HG03175 (cell line): ENCODE results near the gene ZP1.
A peak's percentile ranks its signal among the peaks of the same experiment; 100 is the strongest.
"Not testable (repeated sequence)": the region's sequence is repeated elsewhere in the genome, so short reads cannot be mapped to it uniquely, and the experiment has no call there.

Source experiments
- ATAC-seq: cut with Tn5 transposase; IDR thresholded peaks from one replicate; pipeline ENCODE4 v1.9.1; 2021; ENCODE audit warnings: mild to moderate bottlenecking, moderate library complexity; ENCODE audit not compliant: unreplicated experiment

Gene ZP1

DNA sequence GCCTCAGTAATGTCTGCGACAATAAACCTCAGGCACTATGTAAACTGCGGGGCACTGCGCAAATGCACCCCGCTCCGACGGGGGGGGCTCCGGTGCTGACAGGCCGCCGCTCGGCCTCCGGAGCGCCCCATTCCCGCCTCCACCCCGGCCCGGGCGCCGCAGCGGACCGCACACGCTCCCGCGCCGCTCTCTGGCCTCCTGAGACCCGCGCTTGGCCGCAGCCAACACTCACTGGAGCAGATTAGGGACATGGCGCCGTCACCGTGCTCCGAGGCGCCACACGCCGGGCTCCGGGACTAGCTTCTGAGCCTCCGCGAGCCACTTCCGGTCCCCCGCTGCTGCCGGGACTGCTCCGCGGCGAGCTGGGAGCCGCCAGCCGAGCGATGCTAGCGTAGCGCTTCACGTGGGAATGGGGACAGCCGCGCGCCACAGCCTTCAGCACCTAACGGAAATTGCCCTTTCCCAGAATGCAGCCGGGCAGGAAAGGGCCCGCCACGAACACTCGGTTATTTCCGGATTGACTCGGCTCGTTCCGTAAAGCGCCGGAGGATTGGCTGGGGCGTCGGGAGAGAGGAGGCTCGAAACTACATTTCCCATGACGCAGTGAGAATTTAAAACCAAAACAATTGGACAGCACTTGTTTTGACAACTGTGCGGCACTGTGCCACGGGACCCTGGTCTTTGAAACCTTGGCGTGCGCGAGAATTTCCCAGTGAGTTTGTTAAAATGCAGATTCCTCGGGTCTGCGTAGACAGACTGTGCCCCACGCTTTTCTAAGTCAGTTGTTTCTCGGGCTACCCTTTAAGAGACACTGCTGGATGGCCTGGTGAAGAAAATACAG is 39.0 kb downstream of the ZP1 start, which contains the start of gene PRPF19:
Gene PRPF19 (minus strand): TSS at position 454 of the 841 bp plus-strand sequence. CDS start 203 bp downstream, at position 251.
- ATAC-seq = peak; percentile 68

DNA sequence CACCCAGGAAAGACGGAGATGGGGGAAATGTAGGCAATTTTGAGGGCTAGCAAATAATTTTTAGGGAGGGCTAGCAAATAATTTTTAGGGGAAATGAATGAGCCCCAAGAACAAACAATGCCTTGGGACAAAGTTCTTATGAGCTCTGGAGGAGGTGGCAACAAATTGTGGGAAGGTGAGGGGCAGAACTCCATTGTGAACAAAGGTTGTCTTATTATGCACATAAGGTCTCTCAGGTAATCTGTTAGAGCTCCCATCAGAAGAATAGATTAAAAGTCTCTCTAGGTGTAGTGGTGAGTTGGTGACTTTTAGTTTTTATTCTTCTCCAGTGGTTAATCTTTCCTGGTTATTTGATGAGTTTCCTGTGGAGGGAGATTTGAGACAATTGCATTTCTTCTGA is 41.5 kb downstream of the ZP1 start:
- no peak for ATAC-seq

DNA sequence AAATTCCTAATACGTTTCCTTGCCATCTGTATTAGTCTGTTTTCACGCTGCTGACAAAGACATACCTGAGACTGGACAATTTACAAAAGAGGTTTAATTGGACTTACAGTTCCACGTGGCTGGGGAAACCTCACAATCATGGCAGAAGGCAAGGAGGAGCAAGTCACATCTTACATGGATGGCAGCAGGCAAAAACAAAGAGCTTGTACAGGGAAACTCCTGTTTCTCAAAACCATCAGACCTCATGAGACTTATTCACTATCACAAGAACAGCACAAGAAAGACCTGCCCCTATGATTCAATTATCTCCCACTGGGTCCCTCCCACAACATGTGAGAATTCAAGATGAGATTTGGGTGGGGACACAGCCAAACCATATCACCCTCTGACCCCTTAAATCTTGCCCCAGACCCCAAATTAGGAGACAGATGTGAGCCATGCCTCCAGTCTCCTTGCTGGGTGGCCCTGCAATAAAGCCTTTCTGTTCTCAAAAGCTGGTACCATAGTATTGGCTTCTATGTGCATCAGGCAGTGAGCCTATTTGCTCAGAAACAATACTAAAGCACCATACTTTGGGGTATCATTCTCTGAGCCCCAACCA is 42.4 kb downstream of the ZP1 start:
- ATAC-seq = not testable (repeated sequence)

DNA sequence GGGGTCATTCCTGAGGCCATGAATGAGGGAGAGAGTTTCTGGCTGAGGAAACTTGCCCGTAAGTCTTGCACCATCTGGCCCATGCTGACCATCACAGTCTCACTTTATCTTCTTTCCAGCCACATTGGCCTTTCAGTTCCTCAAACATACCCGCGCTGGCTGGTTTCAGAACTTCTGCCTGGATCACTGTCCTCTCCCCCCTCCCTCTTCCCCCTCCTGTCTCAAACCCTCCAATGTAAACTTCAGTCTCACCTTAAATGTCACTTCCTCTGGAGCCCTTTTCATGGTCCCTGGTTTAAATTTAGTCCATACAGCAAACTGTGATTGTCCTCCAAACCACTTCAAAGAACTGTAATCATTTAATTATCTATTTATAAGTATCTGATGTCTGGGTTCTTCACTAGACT is 42.9 kb downstream of the ZP1 start:
- peak; percentile 39 for ATAC-seq

DNA sequence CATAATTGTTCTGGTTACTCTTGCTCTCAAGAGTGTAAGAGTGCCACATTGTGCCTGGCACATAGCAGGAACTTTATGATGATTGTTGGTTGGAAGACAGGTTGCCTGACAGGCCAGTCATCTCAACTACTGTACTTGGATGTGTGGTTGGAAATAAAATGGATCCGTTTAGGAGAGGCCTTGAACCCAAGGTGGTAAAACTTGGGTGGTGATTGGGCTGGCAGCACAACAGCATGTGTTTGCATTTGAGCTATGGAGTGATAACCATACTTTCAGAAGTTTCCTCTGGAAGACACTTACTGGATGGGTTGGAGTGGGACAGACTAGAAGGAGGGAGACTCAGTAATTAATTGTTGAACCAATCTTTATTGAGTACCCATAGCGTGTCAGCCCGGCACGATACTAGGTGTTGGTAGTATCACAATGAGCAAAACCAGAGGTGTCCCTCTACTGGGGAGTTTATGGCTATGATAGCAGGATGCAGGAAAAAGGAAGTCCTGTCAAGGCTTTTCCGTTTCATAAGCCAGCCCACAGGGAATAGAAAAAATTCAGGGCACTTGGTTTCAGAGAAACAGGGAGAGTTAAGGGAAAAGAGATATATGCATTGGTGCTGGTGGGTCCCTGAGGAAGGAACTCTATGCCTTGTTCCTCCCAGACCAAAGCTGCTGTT is 43.5 kb downstream of the ZP1 start:
- ATAC-seq = no peak

DNA sequence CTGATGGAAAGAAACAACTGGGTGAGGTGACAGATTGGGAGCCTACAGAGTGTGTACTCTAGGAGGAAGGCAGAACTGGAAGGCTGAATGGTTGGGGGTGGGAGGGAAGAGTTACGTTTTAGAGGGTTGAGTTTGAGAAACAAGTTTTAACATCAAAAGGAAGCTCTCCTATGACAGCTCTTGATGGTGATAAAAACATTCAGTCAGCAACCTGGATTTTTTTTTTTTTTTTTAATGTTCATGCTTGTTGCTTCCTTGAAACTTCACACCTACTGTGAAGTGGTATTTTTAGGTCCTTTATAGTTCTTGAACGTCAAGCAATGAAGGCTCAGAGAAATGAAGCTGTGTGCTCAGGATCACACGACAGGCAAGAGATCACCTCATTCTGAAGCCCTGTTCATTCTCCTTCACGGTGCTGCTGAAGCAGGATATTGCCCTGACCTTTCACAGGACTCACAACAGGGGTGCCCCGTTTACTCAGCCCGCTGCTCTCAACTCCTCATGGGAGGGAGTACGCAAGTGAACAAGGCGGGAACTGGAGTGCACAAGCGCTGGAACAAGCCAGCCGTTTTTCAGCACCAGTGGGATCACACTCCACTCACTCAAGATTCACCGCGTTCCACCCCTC is 45.0 kb downstream of the ZP1 start:
- no peak for ATAC-seq

DNA sequence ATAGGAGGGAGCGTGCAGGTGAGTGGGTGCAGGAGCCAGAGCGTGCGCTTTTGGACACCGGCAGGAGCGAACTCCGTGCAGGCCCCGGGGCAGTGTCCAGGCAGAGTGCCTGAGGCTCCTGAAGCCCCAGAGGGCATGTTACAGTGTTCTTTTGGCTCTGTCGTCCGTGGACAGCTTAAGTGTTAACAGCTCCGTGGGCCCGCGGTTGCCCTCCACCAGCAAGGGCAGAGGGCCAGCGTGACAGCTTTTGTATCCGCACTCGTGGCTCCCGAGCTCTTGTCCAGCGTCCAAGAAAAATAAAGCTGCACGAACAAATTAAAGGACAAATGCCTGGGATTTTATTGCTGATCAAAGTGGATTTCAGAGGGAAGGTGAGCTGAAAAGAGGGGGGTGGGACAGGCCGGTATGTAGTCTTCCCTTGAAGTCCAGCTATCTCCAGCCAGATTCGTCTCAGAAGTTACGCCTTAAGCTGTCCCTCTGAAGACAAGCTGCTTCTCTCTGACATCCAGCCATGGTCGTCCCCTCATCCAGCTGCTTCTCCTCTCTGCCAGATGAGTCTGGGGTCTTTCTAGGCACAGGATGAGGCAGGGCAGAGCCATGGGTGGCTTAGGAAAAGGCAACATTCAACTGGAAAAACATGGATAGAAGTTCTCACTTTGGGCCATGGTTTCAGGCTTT is 45.6 kb downstream of the ZP1 start:
- no peak for ATAC-seq

DNA sequence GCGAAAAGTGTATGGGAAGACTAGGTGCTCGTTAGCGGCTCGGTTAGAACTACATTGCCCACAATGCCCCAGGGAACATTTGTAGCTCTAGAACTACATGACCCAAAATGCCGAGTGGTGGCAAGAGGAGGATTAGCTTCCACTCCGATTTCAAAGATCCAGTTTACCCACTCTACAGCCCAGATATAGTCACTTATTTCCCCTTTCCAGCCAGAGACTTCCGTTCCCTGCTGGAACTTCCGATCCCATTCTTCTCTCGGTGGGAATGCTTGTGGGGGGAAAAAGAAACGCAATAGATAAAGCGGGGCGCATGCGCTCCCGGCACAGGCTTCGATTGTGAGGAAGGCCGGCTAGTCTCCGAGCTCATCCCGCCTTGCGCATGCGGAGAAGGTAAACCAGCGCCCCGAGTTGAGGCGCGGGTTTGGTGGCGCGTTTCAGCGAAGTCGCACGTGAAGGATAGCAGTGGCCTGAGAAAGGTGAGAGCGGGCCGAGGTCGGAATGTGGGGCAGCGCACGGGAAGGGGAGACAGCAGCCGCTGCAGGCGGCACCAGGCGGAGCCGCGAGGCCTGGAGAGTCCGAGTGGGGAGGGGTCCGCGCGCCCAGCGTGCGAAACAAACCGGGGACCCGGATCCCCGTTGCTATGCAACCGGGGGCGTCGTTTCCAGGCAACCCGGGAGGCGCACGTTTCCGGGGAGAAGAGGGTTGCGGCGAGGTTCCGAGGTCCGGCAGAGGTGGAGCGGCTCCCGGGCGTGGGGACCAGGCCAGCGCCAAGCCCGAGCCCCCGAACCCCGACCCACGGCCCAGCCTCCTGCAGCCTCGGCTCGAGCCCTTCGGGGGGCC is 46.7 kb downstream of the ZP1 start, which contains the start of gene TMEM109:
Gene TMEM109 (plus strand): TSS at position 366 of the 840 bp plus-strand sequence. CDS start 5,536 bp downstream, outside the sequence.
- ATAC-seq = peak; percentile 43

DNA sequence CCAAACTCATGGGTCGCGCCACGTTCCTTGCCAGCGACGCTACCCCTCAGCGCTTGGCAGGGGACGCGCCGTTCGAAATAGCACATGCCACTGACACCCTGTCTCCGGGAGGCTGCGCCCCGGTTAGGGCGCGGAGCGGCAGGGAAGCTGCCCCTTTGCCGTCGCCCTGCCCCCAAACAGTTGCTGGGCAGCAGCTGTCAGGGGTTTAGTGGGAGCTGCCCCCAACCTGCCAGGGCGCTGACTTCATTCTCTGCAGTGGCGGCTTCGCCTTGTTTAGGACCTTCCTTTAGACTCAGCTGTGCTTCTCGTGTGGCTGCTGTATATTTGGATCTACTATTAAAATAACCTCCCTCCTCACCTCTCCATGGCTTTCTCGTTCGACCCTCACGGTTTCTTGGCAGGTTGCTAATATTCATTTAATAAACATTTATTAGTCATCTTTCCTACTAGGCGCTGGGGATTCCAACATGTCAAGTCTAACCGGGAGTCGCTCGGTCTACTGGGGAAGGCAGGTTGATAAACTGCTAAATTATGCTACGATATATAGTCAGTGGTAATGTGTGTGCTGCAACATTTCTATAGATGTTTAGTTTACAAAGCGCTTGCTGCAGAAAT is 47.4 kb downstream of the ZP1 start:
- ATAC-seq = peak; percentile 0

DNA sequence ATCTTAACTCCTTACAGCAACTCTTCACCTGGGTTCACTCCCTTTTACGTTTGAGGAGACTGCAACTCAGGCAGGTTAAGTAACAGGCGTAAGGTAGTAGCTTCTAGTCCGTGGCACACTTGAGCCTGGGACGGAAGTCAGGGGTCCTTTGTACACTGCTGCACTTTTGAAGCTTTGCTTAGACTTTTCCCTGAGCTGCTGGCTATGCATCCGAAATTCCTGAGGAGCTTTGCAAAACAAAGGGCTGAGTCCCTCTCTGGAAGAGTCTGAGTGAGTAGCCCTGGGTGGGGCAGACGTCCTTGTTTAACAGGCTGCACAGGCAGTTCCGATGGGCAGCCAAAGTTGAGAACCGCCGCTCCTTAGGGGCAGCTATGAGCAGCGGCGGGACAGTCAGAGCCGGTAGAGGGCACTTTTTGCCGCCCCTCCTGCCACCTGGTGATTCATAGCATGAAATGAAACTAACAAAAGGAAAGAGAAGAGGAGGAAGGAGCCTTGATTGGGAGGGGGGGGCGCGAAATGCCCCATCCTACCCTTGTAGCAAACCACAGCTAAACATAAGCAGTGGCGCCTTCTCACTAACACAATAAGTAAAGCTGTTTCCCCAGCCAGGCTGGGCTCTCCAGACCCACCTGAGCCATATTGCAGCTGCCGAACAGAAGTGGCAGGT is 48.0 kb downstream of the ZP1 start:
- peak; percentile 52 for ATAC-seq

DNA sequence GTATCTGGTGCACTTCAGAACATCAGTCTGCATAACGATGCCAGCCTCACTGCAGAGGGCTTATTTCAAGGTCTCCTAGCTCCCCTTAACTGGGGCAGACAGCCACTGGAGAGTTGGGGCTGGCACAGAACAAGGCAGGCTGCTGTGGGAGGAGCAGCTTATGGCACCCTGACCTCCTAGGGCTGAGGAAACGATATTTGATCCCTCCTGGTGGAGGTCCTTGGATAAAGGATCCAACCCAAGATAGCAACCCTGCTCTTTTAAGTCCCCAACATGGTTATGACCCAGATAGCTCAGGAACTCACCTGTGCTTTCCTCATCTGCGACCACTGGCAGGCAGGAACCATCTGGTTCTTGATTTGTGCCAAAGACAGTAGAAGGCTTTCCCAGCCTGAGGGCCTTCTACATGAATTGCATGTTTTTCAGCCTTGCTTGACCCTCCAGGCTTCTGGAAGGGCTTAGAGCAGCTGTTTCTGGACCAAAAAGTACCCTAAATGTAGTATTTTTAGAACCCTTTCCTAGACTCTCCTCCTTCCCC is 49.4 kb downstream of the ZP1 start:
- ATAC-seq = no peak

DNA sequence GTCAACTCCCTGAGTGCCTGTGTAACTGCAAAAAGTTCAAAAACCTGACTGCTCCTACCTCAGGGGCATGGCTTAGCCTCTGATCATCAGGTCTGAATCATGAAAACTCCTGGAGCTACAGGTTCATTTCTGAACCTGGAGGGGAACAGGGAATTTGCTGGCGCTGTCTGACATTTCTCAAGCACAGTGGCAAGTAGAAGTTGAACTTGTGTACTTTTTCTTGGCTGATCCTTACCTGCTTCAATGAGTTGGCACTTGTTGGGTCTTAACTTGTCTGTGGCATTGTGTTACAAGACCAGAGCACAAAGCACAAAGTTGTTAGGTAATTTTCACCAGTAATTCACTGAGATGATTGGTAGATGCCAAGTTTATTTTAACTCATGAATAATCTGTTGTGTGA is 49.9 kb downstream of the ZP1 start:
- no peak for ATAC-seq

DNA sequence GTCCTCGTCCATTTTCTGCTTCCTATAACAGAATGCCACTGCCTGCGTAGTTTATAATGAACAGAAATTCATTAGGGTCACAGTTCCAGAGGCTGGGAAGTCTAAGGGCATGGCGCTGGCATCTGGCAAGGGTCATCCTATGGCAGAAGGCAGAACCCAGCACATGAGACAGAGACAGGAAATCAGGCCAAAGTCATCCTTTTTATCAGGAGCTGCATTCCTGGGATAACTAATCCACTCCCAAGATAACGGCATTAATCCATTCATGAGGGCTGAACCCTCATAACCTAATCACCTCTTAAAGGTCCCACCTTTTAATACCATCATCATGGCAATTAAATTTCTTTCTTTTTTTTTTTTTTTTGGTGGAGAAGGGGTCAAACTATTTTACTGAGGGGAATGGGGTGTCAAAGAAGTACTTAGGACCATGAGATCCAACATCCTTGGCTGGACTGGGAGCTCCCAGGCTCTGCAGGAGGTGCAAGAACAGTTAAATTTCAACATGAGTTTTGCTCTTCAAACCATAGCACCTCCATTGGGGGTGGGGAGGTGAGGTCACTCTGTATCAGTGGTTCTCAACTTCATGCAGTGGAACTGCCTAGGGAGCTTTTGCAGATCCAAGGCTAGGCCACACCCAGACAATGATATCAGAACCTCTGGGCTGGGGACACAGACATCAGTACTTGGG is 51.1 kb downstream of the ZP1 start:
- ATAC-seq = no peak

DNA sequence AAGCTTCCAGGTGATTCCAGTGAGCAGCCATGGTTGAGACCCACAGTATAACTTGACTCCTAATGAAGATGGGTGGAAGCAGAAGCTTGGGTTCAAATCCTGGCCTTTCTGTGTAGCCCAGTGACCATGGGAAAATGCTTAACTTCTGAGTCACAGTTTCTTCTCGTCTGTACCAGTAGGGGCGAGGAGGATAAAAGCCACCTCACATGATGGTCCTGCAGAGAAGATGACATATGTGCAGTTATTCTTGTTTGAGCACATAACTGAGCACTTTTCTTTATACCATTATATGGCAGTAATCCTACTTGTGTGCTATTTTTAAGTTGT is 51.6 kb downstream of the ZP1 start:
- ATAC-seq = no peak

DNA sequence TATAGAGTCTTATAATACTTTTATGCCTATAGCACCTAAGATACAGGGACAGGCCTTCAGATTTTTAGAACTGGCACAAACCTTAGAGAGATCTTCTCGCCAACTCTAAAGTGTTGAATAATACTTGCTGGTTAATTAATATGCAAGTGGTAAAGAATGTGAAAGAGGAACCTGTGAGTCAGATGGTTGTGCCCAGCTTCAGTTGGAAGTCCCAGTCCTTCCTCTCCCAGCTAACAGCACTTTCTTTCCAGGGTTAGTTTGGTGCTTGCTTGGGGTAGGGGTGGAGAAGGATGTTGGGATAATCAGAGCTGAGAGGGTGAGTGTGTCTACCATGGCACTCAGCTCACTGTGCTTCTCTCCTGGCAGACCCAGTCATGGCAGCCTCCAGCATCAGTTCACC is 52.0 kb downstream of the ZP1 start:
- no peak for ATAC-seq

DNA sequence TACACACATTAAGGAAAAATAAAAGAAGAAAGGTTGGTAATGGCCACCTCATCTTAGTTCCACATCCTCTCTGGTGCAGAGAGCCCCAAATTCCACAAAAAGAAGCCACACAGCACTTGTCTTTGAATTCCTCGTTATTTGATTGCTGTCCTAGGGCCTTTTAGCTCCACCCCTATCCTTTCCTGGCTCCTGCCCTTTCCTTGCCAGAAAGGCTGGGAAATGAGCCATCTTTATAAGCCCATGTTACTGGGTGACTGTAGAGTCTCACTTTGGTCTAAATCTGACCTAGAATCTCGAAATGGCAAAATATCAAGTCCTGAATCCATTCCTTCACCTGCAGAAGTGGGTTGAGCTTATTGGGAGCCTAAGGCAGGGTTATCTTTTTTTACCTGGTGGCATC is 52.6 kb downstream of the ZP1 start:
- no peak for ATAC-seq

DNA sequence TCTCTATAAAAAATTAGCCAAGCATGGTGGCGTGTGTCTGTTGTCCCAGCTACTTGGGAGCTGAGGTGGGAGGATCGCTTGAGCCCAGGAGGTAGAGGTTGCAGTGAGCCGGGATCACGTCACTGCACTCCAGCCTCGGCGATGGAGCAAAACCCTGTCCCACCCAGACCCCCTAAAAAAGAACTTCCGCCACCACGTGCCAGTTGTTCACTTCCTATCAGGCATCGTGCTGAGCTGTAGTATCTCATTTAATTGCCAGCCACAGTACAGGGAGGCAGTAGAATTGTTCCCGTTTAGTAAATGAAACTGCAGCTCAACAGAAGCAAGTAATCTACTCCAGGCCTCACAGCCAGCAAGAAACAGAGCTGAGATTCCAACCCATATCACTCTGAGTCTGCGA is 53.9 kb downstream of the ZP1 start:
- ATAC-seq = no peak

DNA sequence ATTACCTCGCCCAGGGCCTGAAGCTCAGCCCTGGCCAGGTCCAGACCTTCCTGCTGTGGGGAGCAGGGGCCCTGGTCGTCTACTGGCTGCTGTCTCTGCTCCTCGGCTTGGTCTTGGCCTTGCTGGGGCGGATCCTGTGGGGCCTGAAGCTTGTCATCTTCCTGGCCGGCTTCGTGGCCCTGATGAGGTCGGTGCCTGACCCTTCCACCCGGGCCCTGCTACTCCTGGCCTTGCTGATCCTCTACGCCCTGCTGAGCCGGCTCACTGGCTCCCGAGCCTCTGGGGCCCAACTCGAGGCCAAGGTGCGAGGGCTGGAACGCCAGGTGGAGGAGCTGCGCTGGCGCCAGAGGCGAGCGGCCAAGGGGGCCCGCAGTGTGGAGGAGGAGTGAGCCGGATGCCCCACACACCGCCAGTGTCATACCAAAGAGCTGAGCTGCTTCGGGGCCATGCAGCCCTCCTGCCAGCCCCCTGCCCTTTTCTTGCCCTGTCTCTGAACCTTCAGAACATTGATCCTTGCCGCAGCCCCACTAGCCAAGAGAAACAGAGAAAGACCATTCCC is 54.5 kb downstream of the ZP1 start:
- ATAC-seq = no peak
